Smooth muscle cell of the brain vasculature (primary cell): ENCODE data around the gene ZSCAN26.

Experiments
- DNase-seq: peaks from one replicate; pipeline ENCODE4 v3.0.0-alpha.2; 2012; ENCODE audit warnings: low read depth, low spot score

Gene ZSCAN26

DNA sequence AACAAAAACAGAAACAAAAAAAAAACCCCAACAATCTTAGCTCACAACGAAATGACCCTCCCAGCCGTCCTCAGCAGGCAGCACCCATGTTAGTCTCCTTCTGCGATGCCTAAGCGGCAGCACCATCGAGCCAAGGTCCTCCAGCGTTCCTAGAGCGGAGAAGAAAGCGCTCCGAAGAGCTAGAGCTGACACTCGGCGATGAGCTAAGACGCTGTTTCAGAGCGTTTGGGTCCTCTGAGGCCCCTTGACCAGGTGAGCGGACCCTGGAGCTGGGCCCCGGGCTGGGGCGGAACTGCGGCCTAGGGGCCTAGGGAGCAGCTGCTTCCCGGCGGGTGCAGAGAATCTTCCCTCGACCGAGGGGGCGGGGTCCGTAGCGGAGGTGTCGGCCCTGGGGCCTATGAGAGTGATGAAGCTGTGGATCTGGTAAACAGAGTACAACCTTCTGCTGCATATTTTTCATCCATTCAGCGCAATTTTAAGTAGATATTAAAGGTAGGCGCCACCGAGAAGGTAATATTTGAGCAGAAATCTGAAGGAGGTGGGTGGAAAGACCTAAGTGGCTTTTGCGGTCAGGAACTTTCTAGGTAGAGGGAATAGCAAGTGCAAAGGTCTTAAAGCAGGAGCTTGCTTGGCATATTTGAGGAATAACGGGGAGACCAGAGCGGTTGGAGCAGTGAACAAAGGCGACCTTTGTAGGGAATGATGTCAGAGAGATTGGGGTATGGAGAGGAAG, at the start of gene ZSCAN26:
Gene ZSCAN26 (plus strand): TSS at position 182 of the 733 bp plus-strand sequence. CDS start 4,777 bp downstream, outside the sequence.
- DNase-seq = peak; percentile 75

DNA sequence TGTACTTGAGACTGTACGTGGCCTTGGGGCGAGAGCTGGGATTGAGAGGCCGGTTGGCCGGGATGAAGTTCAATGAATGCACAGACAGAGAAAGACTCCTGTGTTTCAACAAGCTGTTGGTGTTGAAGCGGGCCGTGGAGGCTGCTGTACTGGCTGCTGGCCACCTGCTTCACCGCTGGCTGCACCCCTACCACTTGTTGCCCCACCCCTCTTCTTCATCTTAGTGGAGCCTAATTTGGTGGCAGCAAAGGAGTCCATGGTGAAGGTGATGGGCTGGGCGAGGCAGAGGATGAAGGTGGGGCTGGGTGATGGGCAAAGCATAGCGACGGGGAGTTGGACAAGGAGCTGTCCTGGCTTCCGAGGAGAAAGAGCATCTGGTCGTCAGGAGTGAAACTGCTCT, 49.1 kb upstream of the ZSCAN26 start:
- no peak for DNase-seq

DNA sequence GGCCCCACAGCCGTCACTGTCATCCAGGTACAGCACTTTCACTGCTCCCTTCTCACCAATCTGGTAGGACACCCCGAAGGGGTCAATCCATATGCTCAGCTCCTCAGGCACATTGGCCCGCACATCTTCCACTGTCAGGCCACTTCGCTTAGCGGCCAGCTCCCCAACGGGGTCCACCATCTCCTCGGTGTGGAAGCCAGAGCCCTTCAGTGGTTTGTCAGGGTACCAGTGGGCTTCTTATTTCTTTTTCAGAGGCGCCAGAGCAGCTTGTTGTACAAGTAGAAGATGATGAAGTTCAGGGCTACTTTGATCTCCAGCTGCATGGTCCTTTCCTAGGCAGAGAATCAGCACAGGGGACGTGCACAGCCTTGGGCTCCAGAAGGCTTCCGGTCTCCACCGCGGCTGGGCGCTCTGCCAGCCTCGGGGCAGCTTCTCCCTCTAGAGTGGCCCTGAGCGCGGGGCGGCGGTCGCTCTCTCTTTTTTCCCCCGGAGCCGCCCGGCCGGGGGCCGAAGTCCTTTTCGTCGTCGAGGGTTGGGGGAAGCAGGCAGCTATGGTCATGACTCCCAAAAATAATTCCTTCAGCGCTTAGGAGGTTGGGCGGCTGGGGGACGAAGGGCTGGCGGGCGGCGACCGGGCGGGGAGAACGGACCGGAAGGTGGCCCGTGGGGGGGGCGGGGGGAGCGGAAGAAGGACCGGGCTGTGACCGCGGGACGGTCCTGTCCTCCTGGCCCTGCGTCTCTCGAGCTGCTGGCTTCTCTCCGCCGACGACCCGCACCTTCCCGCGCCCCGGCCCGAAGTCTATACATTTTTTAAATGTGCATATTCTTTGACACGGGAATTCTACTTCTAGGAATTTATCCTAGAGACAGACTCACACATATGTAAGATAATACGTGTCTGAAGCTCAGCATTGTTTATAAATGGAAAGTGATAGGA, 48.4 kb upstream of the ZSCAN26 start:
- no peak for DNase-seq

DNA sequence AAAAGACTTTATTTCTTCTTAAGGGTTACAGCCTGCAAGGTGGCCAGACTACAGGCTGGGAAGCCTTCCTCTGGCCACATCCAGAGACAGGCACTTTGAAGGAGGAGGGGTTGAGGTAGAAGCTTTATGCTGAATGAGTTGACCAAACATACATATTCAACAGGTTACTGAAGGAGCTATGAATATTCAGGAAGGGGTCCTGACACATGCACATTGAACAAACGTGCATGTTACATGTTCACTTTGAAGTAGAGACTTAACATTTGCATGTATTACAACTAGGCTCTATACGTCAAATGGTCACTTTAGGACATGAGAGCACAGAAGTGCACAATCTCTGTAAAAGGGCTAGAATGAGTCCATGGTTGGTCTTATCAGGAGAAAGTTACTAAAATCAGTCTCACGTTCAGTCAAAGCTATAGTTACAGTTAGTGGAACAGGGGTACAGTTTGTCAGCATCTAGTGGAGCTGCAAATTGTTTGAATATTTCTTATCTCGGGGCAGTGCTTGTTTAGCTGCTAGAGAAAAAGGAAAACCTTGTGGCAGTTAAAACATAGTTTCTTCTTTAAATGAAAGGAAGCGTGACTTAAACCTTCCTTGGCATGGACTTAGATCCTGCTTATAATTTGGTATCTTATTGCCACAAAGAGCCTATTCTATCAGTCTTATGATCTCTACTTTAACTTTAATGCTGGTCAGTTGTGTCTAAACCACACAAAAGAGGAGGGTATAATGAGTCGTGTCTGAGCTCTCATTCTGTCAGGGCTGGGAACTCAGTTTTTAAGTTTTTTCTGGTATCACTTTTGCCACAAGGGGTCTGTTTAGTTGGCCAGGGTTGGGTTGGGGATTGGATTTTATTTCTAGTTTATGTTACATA, 46.4 kb upstream of the ZSCAN26 start:
- DNase-seq = no peak

DNA sequence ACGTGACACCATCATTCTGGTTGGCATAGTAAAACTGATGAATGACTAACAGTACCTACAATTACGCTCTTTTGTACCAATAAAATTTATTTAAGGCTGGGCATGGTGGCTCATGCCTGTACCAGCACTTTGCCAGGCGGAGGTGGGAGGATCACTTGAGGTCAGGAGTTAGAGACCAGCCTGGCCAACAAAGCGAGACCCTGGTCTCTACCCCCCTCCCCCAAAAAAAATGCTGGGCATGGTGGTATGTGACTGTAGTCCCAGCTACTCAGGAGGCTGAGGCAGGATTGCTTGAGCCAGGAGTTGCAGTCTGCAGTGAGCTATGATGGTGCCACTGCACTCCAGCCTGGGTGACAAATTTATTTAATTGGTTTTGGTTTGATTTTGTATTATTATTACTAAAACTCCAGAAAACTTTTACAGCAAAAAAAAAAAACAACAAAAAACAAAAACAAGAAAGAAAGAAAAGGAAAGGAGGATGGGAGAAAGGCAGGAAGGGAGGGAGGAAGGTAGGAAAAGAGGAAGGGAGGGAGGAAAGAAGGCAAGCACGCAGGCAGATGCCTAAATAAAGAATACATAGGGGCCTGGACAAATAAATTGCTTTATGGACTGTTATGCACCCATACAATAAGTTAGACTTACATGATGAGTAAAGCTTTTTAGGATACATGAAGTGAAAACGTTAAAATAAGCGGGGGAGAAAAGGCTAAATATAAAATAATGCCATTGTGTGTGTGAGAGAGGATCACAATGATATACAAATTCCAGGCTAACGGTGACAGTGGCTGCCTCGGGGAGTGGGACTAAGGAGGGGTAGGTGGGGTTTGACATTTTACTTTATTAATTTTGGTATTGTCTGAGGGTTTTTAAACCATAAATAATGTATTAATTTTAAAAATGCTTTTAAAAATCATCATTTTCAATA, 42.5 kb upstream of the ZSCAN26 start:
- DNase-seq = no peak

DNA sequence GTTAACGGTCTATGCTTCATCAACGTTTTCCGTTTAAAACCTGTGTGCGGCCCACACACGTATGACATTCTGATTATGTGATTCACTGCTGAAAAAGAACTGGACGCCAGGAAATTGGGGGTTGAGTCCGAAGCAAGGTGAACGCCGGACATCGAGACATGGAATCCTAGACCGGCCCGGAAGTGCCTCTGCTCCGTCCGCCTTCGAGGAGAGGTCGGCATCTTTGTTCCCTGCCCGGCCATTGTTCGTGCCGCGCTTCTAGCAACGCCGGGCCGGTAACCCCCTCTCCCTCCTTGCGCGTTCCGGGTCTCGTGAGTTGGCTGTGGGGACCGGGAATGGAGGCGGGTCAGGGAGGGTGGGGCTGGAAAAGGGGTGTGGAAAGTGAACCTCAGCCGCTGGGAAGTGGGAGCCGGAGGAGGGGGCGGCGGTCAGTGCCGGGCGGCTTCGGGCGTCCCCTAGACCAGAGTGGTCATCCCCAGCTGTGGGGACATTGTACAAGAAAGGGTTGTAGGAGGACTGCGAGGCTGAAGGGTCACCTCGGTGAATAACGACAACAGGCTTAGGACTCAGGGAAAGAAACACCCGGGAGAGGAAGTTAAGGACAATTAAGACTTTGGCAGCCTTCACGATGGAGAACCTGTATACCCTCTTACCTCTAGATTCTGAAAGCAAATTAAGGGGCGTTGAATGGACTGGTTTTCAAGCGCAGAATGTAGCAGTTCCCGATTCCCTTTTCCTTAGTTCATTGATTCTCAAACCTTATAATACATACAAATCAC, 41.7 kb upstream of the ZSCAN26 start, which contains the start of gene ZSCAN9:
Gene ZSCAN9 (plus strand): TSS at position 220 of the 779 bp plus-strand sequence. CDS start 1,810 bp downstream, outside the sequence.
- DNase-seq = peak; percentile 45

DNA sequence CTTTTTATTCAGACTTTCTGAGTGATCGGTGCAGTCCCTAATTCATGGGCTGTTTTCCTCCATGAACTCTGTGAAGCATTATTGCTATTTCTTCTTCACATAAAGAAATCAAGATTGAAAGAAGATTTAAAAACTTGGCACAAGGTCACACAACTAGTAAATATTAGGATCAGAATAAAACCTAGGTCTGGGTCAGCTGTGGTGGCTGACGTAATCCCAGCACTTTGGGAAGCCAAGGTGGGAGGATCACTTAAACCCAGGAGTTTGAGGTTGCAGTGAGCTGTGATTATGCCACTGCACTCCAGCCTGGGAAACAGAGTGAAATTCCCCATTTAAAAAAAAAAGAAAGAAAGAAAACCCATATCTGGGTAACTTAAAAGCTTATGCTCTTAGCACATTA, 40.5 kb upstream of the ZSCAN26 start:
- no peak for DNase-seq

DNA sequence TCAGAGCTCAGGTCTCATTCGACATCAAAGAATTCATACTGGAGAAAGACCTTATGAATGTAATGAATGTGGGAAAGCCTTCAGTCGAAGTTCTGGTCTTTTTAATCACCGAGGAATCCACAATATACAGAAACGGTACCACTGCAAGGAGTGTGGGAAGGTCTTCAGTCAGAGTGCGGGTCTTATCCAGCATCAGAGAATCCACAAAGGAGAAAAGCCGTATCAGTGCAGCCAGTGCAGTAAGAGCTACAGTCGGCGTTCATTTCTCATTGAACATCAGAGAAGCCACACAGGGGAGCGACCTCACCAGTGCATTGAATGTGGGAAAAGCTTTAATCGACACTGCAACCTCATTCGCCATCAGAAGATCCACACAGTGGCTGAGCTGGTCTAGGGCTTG, 34.2 kb upstream of the ZSCAN26 start:
- no peak for DNase-seq

DNA sequence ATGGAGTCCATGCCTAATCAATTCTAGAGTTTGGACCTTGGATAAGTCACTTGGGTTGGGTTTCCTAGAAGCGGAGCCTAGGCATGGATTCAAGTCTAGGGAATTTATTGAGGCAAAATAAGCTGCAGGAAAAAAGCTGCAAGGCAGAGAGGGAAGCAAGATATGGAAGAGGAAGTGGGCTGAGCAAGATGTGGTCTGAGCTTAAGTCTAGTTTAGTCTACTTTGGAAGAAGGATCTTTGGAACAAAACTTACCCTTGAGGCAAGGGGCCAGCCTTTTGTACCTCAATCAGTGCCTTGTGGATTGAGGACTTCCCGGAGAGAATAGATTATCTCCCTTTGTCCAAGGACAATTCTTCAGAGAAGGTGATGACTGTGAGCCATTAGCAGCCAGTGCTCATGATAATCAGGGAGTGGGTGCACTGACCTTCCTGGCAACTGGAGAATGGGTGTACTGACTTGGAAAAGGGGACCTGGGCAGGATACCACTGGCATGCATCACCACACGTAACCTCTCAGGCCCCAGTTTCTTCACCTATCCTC, 31.0 kb upstream of the ZSCAN26 start:
- no peak for DNase-seq

DNA sequence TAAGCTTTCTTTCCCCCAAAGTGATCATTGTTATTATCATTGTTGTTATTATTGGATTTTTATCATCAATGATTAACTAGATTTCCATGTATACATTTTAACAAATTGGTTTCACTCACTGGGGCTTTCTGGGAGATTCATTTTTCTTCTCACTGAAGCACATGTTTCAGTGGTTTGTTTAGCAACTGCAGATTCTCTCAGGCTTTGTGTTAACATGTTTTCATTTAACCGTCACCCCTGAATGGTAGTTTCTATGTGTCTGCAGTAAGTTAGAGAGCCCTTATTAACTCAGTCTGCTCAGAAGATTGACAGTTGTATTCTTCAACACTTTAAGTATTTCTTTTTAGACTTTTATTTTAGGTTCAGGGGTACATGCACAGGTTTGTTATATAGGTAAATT, 27.3 kb upstream of the ZSCAN26 start:
- DNase-seq = no peak

DNA sequence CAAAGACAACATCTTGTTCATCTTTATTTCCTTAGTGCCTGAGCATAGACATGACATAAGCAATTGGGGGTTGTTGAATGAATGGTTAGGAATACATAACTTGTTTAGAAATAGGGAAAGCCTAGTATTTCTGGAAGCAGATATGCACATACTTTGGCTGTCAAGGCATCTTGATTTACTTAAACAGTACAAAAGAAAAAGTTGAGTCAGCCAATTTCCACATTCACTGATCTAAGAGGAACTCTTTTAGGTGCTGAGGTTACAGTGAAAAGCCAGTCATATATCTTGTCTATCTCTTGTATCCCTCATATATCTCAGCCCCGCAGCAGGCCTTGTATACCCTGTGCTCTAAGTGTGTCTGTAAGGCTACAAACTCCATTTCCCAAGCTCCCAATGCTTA, 26.5 kb upstream of the ZSCAN26 start:
- DNase-seq = no peak

DNA sequence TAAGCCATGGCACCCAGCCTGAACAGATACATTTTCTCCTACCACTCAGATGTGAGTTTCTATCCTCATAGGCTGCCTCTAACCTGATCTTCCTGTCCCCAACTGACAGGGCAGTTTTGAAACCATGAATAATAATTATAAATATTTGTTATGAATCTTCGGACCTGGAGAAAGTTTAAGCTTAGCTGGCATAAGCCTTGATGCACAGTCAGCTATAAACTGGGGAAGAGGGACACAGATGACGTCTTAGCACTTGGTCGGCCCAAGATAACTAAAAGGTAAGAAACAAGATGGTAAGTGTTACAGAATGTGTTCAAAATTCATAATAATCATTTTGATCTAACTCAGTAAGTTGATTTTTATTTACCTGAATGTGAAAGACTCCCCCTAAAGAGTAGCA, 23.0 kb upstream of the ZSCAN26 start:
- no peak for DNase-seq

DNA sequence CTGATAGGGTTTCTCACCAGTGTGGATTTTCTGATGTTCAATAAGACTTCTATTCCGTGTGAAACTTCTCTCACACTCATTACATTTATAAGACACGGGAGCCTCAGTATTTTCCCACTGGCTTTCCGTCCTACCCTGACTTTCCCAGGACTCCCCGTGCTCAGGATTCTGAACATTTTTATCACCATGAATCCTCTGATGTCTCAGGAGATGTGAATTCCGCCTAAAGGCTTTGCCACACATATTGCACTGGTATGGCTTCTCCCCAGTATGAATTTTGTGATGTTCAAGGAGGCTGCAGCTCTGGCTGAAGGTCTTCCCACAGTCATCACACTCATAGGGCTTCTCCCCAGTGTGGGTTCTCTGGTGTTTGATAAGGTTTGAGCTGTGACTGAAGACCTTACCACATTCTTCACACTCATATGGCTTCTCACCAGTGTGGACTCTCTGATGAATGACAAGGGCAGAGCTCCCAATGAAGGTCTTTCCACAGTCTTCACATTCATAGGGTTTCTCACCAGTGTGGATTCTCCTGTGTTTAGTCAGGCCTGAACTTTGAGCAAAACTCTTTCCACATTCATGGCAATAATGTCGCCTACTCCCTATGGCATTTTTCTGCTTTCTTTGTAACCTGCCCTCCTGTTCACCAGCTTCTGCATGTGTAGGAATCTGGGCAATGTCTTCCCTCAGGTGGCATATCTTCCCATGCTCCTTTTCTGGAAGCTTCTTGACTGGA, 21.6 kb upstream of the ZSCAN26 start:
- DNase-seq = no peak

DNA sequence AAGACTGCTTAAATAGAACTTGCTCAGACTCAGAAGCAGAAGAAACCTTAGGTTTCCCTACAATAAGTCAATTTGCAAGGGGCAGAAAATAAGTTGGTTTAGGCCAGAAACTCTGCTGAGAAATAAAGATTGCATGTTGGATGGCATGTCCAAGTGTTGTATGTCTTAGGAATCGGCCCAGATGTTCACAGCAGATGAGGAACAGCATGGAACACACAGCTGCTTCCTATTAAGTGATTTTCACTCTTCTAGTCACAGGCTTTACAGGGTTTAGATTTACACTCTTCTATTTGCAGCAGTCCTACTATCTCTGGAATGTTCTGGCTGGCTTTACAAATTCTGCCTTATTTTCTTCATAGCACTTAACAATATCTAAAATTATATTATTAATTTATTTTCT, 18.0 kb upstream of the ZSCAN26 start:
- DNase-seq = no peak

DNA sequence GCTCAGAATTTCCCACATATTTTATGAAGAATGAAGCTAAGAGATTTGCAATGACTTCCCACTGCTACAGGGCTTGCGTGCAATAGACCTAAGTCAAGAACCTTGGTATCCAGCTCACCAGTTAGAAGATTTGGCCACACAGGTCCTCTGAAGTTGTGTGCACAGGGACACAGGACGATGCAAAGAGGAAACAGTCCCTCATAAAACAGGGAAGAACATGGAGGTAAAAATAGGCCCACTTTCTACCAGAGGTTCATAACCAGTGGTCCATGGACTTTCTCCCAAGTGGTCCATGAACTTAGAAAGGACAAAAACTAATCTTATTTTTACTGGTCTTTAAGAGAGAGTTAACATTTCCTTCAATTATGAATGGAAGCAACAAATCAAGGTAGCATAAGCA, 16.2 kb upstream of the ZSCAN26 start:
- DNase-seq = no peak

DNA sequence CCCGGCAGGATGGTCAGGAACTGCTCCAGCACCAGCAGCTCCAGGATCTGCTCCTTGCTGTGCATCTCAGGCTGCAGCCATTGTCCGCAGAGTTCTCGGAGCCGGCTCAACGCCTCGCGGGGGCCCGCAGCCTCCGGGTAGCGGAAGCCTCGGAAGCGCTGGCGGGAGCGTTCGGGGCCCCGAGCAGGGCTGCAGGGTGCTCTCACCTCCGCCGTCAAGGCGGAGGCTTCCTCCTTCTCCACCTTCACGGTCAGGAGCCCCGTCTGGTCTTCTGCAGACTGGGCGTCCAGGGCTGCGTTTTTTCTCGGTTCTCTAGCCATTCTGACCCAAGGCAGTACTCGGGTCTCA, 15.3 kb upstream of the ZSCAN26 start:
- DNase-seq = no peak

DNA sequence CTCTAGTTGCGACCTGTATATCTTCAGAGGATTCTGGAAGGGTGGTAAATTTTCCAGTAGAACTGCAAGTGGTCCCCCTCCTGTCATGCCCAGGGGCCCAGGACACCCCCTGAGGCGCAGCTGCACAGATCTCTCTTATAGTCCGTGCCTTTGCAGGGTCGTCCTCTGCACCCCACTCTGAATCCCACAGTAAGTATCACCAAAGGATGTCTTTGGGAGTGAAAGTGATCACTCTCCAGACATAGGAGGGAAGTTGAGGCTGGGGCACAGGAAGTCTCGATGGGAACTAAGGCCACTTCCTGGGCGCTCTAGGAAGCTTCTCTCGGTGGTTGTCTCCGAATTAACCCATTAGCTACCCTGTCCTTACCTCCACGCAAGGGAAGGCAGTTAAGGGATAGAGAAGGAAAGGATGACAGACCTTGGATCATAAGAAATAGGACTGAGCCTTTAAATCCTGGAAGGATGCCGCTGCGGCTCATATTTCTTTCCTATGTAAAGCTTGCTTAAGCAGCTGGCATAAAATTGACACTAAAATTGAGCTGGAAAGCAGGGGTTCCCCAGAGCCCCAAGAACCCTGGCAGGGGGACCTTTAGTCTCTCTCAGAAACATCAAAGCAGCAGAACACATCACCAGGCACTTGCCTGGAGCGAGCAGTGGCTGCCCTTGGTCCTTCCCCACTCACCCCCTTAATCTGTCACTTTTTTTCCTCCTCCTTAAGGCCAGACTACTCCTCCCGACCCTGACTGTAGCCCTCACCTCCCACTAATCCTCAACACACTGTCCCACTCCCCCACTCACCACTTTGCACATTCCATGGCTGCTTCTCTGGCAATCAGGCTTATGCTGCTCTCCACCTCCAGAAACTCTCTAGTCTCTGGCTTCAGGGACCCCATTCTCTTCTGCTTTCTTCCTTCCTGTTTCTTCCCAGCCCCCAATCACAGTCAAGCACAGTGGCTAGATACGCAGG, 14.7 kb upstream of the ZSCAN26 start, which contains the start of gene ZKSCAN4:
Gene ZKSCAN4 (minus strand): TSS at position 261 of the 967 bp plus-strand sequence. CDS start 289 bp downstream, outside the sequence.
- peak; percentile 69 for DNase-seq

DNA sequence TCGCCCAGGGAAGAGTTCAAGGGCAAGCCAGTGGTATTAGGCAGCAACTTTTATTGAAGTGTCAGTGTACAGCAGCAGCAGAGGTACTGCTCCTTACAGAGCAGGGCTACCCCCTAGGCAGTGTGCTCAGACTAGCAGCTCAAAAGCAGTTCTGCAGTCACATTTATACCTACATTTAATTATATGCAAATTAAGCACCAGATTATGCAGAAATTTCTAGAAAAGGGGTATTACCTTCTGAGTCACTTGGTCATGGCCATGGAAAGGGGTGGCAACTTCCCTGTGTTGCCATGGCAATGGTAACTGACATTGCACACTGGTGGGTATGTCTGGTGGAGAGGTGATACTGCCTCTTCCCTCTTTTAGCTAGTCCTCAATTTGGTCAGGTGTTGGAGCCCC, 12.8 kb upstream of the ZSCAN26 start:
- DNase-seq = no peak
